DMS114 treated with DMSO at 0.1 percent for 48 hours (cell line): ENCODE results near the gene FGGY.
"Not testable (repeated sequence)": the region's sequence is repeated elsewhere in the genome, so short reads cannot be mapped to it uniquely, and the experiment has no call there.

Experiments
- DNase-seq: peaks from one replicate; lab custom pipeline; 2025; ENCODE audit not compliant: unreplicated experiment; lab: John Stamatoyannopoulos, UW

The FGGY gene

DNA sequence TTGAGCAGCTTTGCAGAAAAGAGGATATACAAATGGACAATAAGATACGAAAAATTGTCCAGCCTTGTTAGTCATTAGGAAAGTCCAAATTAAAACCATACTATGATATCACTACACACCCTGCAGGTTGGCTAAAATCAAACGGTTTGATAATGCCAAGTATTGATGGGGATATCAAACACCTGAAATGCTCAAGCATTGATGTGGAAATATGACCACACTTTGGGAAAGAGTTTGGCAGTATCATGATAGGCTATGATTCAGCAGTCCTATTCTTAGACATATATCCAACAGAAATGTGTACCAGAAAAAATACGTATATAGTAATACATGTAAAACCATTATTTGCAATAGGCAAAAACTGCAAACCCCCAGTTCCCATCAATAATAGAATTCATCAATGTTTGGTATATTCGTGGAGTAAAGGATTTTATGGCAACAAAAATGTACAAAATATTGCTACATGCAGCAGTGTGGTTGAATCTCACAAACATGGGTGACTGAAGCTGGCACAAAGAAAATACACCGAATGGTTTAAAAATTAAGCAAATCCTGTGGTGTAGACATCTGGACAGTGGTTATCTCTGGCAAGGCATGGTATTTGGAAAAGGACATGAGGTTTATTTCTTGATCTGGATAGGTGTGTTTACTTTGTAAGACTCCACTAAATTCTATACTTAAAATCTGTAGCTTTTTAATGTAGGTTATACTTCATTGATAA is 243.2 kb downstream of the FGGY start:
- DNase-seq, result no peak

DNA sequence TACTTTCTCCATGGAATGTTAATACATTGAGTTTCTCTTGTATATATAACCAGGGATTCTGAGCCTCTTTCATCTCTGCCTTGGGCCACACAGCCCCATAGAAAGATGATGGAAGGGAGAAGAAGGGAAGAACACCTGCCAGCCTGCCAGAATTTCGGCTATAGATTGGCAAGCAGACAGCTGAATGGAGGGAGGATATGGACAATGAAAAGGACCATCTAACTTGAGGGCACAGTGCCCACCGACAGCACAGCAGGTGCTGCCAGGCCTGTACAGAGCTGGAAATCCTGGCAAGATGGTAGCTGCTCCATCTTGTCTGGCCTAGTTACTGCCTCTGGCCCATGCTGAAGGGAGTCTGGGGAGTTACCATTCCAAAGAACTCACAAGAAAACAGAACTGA is 244.3 kb downstream of the FGGY start:
- no peak for DNase-seq

DNA sequence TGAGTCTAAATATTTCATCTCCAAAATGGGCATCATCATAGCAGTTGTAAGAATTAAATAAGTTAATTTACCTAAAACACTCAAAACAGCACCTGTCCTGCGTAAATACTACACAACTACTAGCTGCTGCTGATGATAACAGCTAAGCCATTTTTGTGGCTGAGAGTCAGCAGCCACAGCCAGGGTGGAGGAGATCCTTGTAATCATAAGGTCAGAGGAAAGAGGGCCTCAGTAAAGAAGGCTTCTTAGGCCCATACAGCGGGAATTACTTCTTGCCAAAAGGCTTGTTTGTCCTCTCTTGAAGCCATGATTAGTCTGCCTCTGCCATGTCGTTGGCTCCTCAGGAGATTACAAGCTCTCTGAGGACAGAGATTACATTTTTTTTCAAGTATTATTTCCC is 245.0 kb downstream of the FGGY start:
- DNase-seq, result no peak

DNA sequence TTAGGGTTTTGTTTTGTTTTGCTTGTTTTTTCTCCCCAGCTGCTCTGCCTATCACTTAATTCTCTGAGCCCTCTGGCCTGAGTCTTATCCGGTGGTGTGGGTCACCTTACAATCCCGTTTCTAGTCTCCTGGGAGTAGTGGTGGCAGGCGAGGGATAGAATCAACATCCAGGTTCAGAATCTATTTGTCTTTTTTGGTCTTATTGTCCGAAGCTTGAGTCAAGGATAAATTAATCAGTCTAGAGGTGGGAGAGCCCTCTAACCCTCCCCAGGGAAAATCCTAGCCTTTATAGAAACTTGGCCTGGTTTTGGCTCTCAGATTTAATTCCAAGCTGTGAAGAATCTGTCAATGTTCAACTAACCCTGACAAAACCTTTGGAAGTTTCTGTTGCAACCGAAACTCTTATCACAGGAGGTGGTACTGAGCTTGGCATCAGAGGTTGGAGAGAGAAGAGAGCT is 246.3 kb downstream of the FGGY start:
- DNase-seq, result no peak

DNA sequence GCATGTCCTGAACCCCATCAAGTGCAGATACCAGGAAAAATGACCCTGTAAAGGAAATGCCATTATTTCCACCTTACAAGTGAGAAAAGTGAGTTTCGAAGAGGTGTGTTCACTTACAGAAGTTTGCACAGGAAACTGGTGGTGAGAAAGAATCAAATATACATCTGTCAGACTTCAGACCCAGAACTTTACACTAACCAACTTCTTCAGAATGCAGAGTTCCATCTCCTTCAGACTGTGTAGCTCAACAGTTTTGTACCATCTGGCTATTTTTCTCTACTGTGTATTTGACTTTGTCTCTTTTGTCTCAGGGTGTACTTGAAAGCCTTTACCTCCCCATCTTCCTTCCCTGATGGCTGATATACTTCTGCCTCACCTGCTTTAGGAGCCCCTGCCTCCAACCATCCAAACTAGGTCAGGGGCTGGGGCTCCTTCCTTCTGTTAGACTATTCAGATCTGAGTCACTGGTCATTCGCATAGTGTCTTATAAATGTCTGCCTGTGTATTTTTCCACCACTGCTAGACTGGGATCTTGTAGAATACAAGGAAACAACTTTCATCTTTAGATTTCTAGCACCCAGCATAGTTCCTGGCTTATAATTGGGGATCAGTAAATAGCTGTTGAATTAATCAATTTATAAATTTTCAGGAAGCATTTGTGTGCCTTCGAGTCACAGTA is 247.9 kb downstream of the FGGY start:
- no peak for DNase-seq

DNA sequence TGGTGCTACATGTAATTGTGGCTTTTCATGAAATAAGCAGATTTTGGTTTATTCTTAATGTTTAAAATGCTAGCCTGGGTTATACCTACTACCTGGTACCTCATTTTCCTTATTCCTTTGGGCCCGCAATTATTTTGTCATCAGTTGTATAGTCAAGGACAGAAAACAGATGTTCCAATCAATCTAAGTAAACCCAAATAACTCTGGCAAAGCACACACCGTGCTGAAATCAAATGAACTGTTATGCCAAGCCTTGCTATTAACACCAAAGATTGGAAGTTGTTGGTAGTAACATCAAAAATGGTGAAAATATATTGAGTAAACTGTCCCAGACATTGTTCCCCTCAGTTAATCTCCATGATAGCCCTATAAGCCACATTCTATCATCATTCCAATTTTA is 248.9 kb downstream of the FGGY start:
- DNase-seq, result no peak

DNA sequence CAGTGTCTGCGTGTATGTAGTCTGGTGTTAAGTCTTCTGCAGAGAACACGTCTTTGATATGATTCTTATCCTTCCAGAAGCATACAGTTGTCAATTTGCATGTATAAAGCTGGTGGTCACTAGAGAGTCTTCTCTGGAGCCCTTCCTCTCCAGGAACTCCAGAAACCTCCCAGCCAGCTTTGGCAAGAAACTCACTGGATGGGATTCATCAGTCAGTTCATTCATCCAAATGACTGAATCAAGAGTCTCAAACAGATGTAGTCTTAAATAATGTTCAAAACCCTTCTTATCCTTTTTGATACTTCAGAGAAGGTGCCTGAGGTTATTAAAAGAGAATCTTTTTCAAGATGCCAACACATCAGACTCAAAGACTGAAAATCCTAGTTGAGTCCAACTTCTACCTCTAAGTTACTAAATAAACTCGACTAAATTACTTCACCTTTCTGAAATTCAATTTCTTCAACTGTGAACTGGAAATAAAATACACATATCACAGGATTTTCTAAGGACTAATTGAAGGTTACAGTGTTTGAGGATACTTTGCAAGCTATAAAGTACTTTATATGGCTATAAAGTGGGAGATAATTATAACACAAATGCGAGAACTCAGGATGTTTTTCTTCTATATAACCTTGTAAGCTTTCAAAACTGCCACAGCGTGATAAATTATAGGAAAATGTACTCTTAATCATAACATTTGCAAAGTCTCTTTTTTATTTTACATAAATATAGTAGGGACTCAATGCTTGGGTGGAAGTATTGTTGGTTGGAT is 252.4 kb downstream of the FGGY start:
- no peak for DNase-seq

DNA sequence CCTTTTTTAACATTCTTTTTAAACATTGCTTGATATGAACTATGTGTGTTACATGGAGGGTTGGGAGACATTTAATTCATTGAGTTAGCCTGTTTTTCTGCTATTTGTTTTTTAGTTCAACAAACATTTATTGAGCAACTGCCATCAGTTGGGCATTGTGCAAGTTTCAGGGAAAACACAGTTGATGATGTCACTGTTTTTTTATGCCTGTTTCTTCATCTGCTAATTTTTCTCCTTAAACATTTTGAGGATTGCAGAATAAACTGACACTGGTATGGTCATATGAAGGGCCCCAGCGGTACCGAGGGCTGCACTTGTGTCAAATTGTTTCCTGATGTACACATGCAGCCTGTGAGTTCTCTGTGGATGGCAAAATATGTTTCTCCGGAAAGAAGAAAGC is 253.0 kb downstream of the FGGY start:
- DNase-seq, result no peak

DNA sequence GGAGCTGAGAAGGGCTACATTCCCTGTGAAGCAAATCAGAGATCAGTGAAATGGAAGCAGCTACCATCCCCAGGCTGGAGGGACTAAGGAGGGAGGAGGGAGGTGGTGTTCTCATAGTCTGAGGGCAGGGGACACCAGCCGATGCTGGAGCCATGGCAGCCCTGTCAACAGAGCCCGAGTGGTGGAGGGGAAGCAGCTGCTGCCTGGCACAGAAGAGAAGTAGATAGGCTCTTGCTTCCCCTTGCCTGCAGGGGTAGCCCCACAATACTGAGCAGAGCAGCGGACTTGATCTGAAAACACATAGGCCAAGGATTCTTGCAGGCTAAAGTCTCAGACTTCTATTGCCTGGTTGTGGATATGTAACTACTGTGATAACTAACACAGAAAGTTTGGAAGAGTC is 255.1 kb downstream of the FGGY start:
- no peak for DNase-seq

DNA sequence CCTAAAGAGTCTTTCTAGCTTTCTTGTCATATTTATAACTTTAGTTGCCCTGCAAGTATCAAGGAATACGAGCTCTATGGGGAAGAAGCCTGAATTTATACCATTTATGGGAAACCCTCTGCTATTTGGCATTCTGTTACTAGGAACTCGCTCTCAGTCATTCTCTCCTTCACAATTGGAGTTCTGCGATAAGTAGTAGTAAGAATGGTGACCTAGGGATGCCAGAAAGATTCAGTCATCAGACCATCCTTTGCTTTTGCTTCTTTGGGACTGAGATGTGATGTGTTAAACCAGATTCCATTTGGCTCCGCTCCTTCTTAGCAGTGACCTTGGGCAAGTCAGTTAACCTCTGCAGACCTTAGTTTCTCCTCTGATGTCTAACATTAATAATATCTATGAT is 256.5 kb downstream of the FGGY start:
- DNase-seq, result no peak

DNA sequence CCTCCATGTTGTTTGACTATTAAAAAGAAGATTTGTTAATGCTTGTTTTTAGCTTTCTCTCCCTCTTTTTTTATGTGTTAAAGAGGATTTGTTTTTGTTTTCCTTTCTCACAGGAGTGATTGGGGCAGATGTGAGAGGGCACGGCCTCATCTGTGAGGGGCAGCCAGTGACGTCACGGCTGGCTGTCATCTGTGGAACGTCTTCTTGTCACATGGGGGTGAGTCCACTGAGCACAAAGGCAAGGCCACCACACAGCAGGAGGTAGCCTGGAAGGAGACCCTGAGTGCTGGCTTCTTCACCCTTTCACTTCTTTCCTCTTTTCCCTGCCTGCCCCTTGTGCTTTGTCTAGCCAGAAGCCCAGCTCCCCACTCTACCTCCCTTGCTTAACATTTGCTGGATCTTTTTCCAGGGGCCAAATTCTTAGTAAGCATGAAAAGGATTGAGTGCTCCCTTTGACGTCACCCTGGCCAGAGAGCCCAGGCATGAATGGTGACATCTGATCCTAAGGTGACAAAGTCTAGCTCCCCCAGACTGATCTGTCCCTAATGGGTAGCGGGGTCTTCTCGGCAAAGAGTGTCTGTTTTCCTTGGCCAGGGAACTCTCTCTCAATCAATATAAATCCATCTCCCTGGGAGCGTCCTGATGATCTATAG is 257.2 kb downstream of the FGGY start:
- no peak for DNase-seq

DNA sequence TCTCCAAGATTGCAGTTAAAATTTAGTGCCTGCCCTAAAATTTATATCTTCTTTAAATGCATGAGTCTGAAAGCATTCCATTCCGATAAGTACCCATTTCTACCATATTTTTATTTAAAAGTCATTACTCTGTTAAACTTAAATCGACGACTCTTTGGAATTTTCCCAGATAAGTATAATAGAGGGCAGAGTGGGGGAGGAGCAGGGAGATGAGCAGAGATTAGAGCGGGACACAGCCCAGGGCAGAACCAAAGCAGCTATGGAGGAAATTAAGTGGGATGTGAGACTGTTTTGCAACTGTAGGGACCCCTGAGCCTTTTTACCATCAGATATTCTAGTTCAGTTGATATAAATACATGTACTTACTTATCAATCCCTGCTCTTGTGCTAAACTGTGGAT is 257.9 kb downstream of the FGGY start:
- DNase-seq, result no peak

DNA sequence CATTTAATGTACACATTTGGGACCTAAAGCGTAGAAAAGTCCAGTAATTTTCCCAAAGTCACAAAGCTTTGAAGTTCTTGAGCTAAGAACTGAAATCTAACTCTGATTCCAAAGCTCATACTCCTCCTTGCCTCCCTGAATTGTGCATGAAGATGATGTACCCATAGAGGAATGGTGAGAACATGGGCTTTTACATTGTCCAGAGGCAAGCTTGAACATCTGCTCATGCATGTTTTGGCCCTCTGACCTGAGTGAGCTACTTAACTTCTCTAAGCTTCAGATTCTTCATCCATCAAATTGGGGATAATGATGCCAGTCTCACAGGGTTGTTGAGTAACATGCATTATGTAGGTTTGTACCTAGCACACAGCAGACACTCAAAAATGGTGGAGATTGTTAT is 259.5 kb downstream of the FGGY start:
- DNase-seq, result no peak

DNA sequence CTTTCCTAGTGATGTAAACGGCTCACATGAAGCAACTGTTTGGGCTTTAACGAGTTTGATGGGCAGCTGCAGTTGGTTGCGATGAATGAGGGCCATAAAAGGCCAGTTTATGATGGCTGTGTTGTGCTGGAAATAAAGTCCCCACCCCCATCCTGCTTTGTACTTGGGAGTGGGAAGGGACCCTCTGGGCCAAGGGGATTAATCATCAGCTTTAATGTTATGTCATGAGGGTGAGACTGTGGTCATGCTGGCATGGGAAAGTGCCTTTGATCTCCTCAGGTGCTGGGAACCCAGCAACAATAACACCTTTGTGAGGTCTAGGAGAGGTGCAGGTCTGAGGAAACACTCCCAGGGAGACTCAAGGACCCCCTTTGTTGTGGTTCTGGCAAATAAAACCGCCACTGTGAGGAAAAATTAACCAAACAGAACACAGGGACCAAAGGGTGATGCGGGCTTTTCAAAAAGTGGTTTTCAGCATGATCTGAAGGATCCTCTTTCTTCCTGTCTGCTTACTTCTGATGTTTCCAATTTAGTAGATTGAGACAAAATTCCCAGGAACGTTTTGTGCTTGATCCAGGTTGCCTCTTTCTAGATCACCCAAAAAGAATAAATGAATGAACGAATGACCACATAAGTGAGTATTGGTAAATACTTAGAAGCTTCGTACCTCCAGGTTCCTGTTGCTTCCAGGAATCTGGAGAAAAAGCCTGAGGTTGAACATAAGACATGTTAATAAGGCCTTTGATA is 260.1 kb downstream of the FGGY start:
- DNase-seq, result no peak

DNA sequence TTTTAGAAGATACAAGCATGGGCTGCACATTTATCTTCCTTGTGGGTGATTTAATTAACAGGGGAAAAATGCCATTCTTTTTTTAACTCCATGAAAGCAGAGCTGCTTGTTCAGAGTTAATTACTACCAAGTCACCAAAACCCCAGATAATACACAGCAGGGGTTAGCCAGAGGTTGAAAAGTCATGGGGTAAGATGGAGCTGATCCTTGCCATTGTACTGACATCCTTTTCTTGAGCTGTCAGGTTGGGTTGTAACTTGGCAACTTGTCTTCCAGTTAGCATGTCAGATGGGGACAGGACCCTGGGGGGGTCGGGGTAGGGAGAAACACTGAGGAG is 260.6 kb downstream of the FGGY start:
- DNase-seq, result no peak

DNA sequence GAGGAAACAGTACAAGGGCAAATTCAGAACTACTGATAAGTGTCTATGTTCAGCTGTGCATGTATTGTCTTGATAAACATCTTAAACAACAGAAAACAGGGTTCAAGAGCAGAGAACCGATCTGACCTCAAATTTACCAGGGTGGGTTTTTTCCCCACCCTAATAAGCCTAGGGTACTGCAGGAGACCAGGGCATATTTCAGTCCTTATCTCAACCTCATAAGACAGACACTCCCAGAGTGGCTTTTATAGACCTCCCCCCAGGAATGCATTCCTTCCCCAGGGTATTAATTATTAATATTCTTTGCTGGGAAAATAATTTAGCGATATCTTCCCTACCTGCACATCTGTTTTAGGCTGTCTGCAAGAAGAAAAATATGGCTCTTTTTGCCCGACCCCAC is 261.7 kb downstream of the FGGY start:
- not testable (repeated sequence) for DNase-seq

DNA sequence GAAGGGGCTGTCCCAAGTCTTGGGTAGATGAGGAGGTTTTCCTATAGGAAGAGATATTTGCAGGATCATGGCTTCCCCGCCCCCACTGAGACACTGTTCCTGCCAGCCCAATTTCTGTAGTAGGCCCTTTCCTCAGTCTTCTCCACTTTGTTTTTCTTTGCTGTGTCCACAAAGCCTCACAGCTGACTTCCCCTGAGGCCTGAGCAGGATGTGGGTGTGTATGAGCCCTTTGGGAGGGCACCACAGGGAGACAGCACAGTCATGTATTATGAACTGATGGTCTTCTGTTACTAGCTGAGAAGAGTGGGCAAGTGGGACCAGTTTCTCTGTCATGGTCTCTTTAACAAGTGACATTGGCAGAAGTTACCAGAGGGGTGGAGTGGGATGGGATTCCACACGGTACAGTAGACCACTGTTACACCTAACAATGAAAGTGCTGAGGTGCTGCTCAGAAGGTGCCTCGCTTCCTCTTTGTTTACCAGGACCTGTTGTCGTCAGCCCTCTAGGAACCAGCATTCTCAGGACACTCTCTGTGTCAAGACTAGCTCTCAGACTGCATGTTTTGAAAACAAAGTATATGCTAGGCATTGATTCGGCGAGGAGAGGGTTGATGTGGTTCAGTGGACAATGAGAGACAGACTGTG is 264.0 kb downstream of the FGGY start:
- no peak for DNase-seq

DNA sequence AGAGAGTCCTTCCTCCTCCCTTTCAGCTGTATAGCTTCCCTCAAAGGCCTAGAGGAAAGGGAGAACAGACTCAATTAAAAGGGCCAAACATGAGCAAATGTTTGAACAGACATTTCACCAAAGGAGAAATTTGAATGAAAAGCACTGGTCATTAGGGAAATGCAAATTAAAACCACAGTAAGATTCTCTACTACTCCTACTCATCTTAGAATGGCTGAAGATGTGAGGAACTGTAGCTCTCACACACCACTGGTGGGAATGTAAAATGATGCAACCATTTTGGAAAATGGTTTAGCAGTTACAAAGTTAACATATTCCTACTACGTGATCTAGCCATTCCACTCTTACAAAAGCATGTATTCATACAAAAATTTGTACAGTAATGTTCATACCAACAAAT is 264.9 kb downstream of the FGGY start:
- DNase-seq, result no peak

DNA sequence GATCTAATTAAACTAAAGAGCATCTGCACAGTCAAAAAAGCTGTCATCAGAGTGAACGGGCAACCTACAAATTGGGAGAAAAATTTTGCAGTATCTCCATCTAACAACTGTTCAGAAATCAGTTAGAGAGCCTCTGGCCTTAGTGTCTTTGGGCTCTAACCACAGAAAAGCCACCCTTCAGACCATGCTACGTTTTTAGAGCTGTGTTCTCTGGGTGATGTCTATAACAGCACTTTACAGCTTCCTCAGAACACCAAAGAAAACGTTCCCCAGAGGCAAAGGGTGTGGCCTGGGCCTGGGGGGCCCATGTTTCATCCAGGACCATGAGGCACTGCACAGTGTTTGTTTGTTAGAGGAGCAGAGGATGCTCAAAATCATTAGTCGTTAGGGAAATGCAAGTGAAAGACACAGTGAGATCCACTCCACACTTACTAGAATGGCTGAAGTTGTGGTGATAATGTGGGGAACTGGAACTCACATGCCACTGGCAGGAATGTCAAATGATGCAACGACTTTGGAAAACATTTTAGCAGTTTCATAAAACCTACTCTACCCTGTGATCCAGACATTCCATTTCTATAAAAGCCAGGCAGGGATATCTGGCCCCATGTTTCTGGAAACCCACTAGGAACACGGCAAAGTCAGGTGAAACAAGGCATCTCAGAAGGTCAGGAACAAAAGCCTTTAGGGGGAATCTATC is 267.4 kb downstream of the FGGY start:
- no peak for DNase-seq
